GM12878 (cell line): Measurements from ENCODE around the gene SLAMF1. TPM values are rescaled to one million over a fixed set of nuclear protein-coding genes. Genes with fewer than 3 reads are reported as not detected.
A peak's percentile ranks its signal among the peaks of the same experiment; 100 is the strongest.

ENCODE experiments used
- ATAC-seq: fragments of 200-7000 bp; cut with Tn5 transposase; 3 replicates; pipeline ENCODE4 v1.9.1; 2020; ENCODE audit warnings: mild to moderate bottlenecking, moderate library complexity
- BruUV-seq: library from RNA; stranded (reverse); fragments of 400-500 nt; replicated peaks from 2 replicates; lab custom pipeline; 2021; lab: Mats Ljungman, UMichigan
- CTCF ChIA-PET: fragments of 300-600 bp; sonication (Branson Sonifier 250); formaldehyde crosslinking; extraction: SDS; loops from one replicate; lab custom pipeline; 2021; ENCODE audit warnings: inconsistent platforms; lab: Yijun Ruan, JAX
- POLR2A ChIA-PET: fragments of 350-600 bp; formaldehyde crosslinking; extraction: SDS; loops from one replicate; lab custom pipeline; 2021; ENCODE audit warnings: inconsistent platforms; lab: Charles Lee
- RAD21 ChIA-PET: fragments of 300-600 bp; sonication (Branson Sonifier 250); formaldehyde crosslinking; loops from one replicate; lab custom pipeline; 2023; ENCODE audit warnings: antibody characterized with exemption; ENCODE audit not compliant: unreplicated experiment; lab: Charles Lee
- SMC1A ChIA-PET: fragments of 300-600 bp; sonication (Branson Sonifier 250); formaldehyde crosslinking; loops from one replicate; lab custom pipeline; 2023; ENCODE audit not compliant: unreplicated experiment, uncharacterized antibody; lab: Charles Lee
- DNase-seq: peaks from one replicate; pipeline ENCODE4 v3.0.0-alpha.2; 2011; ENCODE audit warnings: low read depth, low spot score
- FAIRE-seq: peaks from 3 replicates; lab custom pipeline; 2011; peaks lifted over from hg19 to GRCh38; lab: Jason Lieb, UNC
- H2AFZ ChIP-seq: 2 replicates; pipeline ENCODE4 v1.6.0; 2011; ENCODE audit warnings: low read depth, low read length, control low read depth; ENCODE audit not compliant: control insufficient read depth
- H3K27ac ChIP-seq: 2 replicates; pipeline ENCODE4 v1.5.1; 2011; ENCODE audit warnings: control low read depth; ENCODE audit not compliant: control insufficient read depth, insufficient read depth
- H3K27me3 ChIP-seq, 2 experiments: replicated peaks in 1 of 2; 2 replicates each; pipeline versions ENCODE4 v1.6.0 to v1.6.1; 2011; ENCODE audit warnings: low read length in 1 of 2; ENCODE audit not compliant: control insufficient read depth in 2 of 2, insufficient read depth in 2 of 2
- H3K36me3 ChIP-seq, 2 experiments: 2 replicates each; pipeline ENCODE4 v1.5.1; 2011; ENCODE audit warnings: low read length in 1 of 2; ENCODE audit not compliant: control insufficient read depth in 2 of 2, insufficient read depth in 2 of 2
- H3K4me1 ChIP-seq: 2 replicates; pipeline ENCODE4 v1.6.1; 2011; ENCODE audit warnings: mild to moderate bottlenecking, low read length, moderate library complexity, mixed read lengths; ENCODE audit not compliant: control insufficient read depth, insufficient read depth
- H3K4me2 ChIP-seq: 2 replicates; pipeline ENCODE4 v1.6.0; 2011; ENCODE audit warnings: control low read depth; ENCODE audit not compliant: control insufficient read depth, insufficient read depth
- H3K4me3 ChIP-seq: fragments of 200-600 bp; sonication (generic); 2 replicates; pipeline ENCODE4 v1.5.1; 2016
- H3K79me2 ChIP-seq: 2 replicates; pipeline ENCODE4 v1.6.0; 2011; ENCODE audit warnings: low read length; ENCODE audit not compliant: control insufficient read depth, insufficient read depth
- H3K9ac ChIP-seq: 2 replicates; pipeline ENCODE4 v1.8.0; 2011; ENCODE audit warnings: low read length, control low read depth, mixed read lengths; ENCODE audit not compliant: control insufficient read depth, insufficient read depth
- H3K9me3 ChIP-seq: replicated peaks from 3 replicates; pipeline ENCODE4 v1.5.1; 2011; ENCODE audit warnings: mild to moderate bottlenecking, low read length; ENCODE audit not compliant: control insufficient read depth, insufficient read depth
- H4K20me1 ChIP-seq: 2 replicates; pipeline ENCODE4 v1.6.0; 2011; ENCODE audit not compliant: control insufficient read depth, insufficient read depth
- ETV6 ChIP-seq, 2 experiments: fragments of 450-650 bp in 1 of 2; IDR thresholded peaks in 1 of 2; conservative IDR thresholded peaks in 1 of 2; 2 replicates each; pipeline ENCODE4 v1.6.1; 2014; ENCODE audit warnings: antibody characterized with exemption in 1 of 2, borderline replicate concordance in 1 of 2, low read depth in 1 of 2, mild to moderate bottlenecking in 1 of 2, moderate library complexity in 1 of 2
- FOXM1 ChIP-seq: IDR thresholded peaks from 2 replicates; pipeline ENCODE4 v1.6.1; 2012; ENCODE audit warnings: low read depth, mild to moderate bottlenecking, inconsistent platforms, low read length, moderate library complexity
- MTA3 ChIP-seq: IDR thresholded peaks from 2 replicates; pipeline ENCODE4 v1.6.1; 2012; ENCODE audit warnings: low read length, inconsistent platforms, borderline replicate concordance
- NFIC ChIP-seq: IDR thresholded peaks from 2 replicates; pipeline ENCODE4 v1.6.1; 2012; ENCODE audit warnings: low read depth, mild to moderate bottlenecking, inconsistent platforms, low read length, moderate library complexity
- NR2C2 ChIP-seq: IDR thresholded peaks from 2 replicates; pipeline ENCODE4 v1.6.1; 2011; ENCODE audit warnings: borderline replicate concordance, low read depth; ENCODE audit not compliant: control insufficient read depth, insufficient read length
- PAX8 ChIP-seq: fragments of 450-650 bp; IDR thresholded peaks from 2 replicates; pipeline ENCODE4 v1.6.1; 2017; ENCODE audit warnings: mild to moderate bottlenecking, moderate library complexity
- POLR2A ChIP-seq: IDR thresholded peaks from 2 replicates; pipeline ENCODE4 v1.6.1; 2011; ENCODE audit warnings: low read depth, mild to moderate bottlenecking, low read length
- POLR2AphosphoS5 ChIP-seq: IDR thresholded peaks from 2 replicates; pipeline ENCODE4 v1.6.1; 2011; ENCODE audit warnings: mild to moderate bottlenecking, low read length, inconsistent platforms
- POU2F2 ChIP-seq: IDR thresholded peaks from 3 replicates; pipeline ENCODE4 v1.6.1; 2011; ENCODE audit warnings: low read depth, mild to moderate bottlenecking, low read length, borderline replicate concordance
- SRF ChIP-seq, 2 experiments: IDR thresholded peaks; 2 replicates each; pipeline ENCODE4 v1.6.1; 2011; ENCODE audit warnings: low read depth in 2 of 2, low read length in 2 of 2, mild to moderate bottlenecking in 1 of 2, moderate library complexity in 1 of 2
- STAT1 ChIP-seq: fragments of 450-650 bp; conservative IDR thresholded peaks from 2 replicates; pipeline ENCODE4 v1.6.1; 2014; ENCODE audit warnings: antibody characterized with exemption, mild to moderate bottlenecking
- YBX1 ChIP-seq: fragments of 450-650 bp; IDR thresholded peaks from 2 replicates; pipeline ENCODE4 v1.6.1; 2016; ENCODE audit warnings: antibody characterized with exemption
- ZNF207 ChIP-seq: fragments of 450-650 bp; IDR thresholded peaks from 2 replicates; pipeline ENCODE4 v1.6.1; 2014; ENCODE audit warnings: antibody characterized with exemption, mild to moderate bottlenecking, borderline replicate concordance
- ZNF274 ChIP-seq: IDR thresholded peaks from one replicate; pipeline ENCODE4 v1.8.0; 2011; ENCODE audit not compliant: insufficient read length, insufficient read depth
- ZNF384 ChIP-seq: IDR thresholded peaks from 2 replicates; pipeline ENCODE4 v1.6.1; 2012; ENCODE audit warnings: low read depth, mild to moderate bottlenecking, low read length, improper control_type of control experiment, borderline replicate concordance
- ZZZ3 ChIP-seq: IDR thresholded peaks from 2 replicates; pipeline ENCODE4 v1.6.1; 2011; ENCODE audit warnings: low read depth; ENCODE audit not compliant: control insufficient read depth, insufficient read length
- WGBS: methylation state at CpG from one replicate; pipeline ENCODE4 v1.1.6; 2016; ENCODE audit warnings: low lambda C conversion rate; ENCODE audit not compliant: insufficient replicate concordance, insufficient coverage; ENCODE audit errors: missing lambda C conversion rate; 5-methylcytosine and 5-hydroxymethylcytosine counted together
- in situ Hi-C: fragments of 300-500 bp; cut with MboI; formaldehyde crosslinking; loops from 9 replicates; pipeline ENCODE4 v1.14.3; 2018; ENCODE audit warnings: mixed read lengths
- intact Hi-C: fragments of 100-400 bp; cut with micrococcal nuclease; formaldehyde crosslinking; loops from one replicate; pipeline ENCODE4 v1.14.2; 2022; ENCODE audit not compliant: unreplicated experiment
- polyA plus RNA-seq, 11 experiments: library from polyadenylated mRNA; depleted of rRNA in 4 of 11; unstranded in 6 of 11; stranded (reverse) in 5 of 11; fragments of >200 nt; fragmentation: Nextera tagmentation in 4 of 11; fragmentation: Illumina TruSeq in 1 of 11; extraction: Ambion mirVana in 4 of 11; extraction: Trizol in 1 of 11; gene quantifications; 1 replicate in 1 of 11; 2 replicates in 10 of 11; pipeline versions ENCODE4 v1.2.1 to v1.2.3, GENCODE V29; 2011 to 2016; ENCODE audit warnings: inconsistent platforms in 2 of 11, missing spikeins in 2 of 11, low read depth in 1 of 11
- total RNA-seq, 4 experiments: library from RNA; depleted of rRNA in 3 of 4; stranded (reverse); fragments of >200 nt in 3 of 4; fragmentation: Illumina TruSeq in 1 of 4; extraction: Trizol in 1 of 4; gene quantifications; 2 replicates each; pipeline versions ENCODE4 v1.2.1 to v1.2.3, GENCODE V29; 2013 to 2021
- TF ChIP-seq, protein P1 (sequence below): IDR thresholded peaks from 2 replicates; pipeline ENCODE4 v1.6.1; 2012; ENCODE audit warnings: low read depth, low read length, improper control_type of control experiment
- TF ChIP-seq, protein P2 (sequence below): IDR thresholded peaks from 2 replicates; pipeline ENCODE4 v1.6.1; 2011; ENCODE audit warnings: borderline replicate concordance, low read depth, mild to moderate bottlenecking, moderate library complexity, mixed read lengths, low read length; ENCODE audit not compliant: insufficient read depth; ENCODE audit errors: extremely low read length
- TF ChIP-seq, protein P3 (sequence below): IDR thresholded peaks from 2 replicates; pipeline ENCODE4 v1.6.1; 2011; ENCODE audit warnings: low read depth, mild to moderate bottlenecking, low read length, moderate library complexity, borderline replicate concordance; ENCODE audit errors: extremely low read depth

Gene SLAMF1
- total and polyA plus RNA-seq, 10 of the 15 experiments (the other 5 are each of a cell fraction or from before 2014, with no cell fraction given) = 87.3 to 260 (median 131) TPM

DNA sequence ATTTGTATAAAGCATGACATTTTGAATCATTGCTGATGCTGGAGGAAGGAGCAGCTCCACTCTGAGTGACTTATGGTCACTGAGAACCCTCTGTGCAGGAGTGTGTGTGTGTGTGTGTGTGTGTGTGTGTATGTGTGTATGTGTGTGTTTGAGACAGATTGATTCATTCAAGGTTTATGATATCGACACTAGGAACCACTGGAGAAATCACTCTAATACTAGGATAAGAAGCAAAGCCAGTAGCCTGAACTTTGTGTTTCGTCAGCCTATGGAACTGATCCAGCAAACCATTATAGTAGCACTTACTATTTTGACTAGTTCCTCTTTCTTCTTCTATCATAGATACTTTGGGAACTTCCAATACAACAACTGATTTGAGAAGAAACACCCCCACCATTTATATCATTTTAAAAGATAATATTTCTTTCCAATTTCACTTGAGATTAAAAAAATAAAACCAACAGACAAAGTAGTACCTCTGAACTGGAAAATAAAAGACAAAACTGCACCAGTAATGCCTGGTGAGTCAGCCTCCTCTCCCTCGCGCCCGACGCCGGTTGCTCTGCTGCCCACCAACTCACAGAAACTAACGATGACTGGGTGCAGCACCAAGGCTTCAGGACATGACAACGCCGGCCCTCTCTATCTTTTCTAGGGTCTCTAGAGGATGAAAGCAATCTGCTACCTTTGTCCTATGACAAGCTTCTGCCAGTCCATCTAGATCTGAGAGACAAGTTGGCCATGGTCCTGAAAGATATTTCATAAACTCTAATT, 20.9 kb downstream of the SLAMF1 start (continued):
- TF ChIP-seq, protein P1, sequence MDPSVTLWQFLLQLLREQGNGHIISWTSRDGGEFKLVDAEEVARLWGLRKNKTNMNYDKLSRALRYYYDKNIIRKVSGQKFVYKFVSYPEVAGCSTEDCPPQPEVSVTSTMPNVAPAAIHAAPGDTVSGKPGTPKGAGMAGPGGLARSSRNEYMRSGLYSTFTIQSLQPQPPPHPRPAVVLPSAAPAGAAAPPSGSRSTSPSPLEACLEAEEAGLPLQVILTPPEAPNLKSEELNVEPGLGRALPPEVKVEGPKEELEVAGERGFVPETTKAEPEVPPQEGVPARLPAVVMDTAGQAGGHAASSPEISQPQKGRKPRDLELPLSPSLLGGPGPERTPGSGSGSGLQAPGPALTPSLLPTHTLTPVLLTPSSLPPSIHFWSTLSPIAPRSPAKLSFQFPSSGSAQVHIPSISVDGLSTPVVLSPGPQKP = no peak
- TF ChIP-seq, protein P2, sequence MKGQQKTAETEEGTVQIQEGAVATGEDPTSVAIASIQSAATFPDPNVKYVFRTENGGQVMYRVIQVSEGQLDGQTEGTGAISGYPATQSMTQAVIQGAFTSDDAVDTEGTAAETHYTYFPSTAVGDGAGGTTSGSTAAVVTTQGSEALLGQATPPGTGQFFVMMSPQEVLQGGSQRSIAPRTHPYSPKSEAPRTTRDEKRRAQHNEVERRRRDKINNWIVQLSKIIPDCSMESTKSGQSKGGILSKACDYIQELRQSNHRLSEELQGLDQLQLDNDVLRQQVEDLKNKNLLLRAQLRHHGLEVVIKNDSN = no peak
- TF ChIP-seq ZNF274 (no peak), MTA3 (peak; percentile 18; the same call in 1 of the 2 replicates), FOXM1 (peak; percentile 35; the same call in 1 of the 2 replicates)

DNA sequence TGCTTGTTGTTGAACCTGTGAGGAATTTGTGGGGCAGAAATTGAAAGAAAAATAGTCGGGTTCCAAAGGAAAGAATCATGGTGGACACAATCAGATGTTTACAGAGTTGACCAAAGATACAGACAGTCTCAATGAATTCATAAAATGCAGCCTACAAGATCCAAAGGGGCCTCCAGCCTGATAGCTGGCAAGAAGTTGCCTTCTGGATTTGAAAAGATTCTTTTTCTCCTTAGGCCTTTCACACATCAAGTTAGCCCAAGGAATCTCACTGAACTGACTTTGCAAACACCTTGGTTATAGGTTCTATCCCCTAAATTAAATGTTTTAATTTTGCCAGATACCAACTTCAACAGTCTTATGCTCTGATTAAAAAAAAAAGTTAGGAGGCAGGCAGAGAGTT, 21.5 kb downstream of the SLAMF1 start:
- FAIRE-seq (no peak), ATAC-seq (no peak), DNase-seq (no peak)
- H3K79me2 ChIP-seq = peaks cover 72% of the 10 kb centered on the region
- no peaks in the 10 kb centered on the region for H3K27me3 ChIP-seq
- H3K27ac ChIP-seq = peak overlapping the region; percentile 92
- ChIA-PET CTCF (interaction anchor here (1.5 to 2.8 kb wide), 4 partner anchors 16 to 85 kb away, joined by 4 to 14 read pairs (median 6); partner anchors contain the start of gene SLAMF1), POLR2A (interaction anchor here (0.7 to 6.0 kb wide), 6 partner anchors 10 to 116 kb away, joined by 4 to 68 read pairs (median 8); partner anchors contain the start of gene SLAMF1), SMC1A (interaction anchor here (1.1 to 17.6 kb wide), 10 partner anchors 12 to 195 kb away, joined by 3 to 259 read pairs (median 4); partner anchors contain the start of genes SLAMF1 and SLAMF7), RAD21 (interaction anchor here (0.5 to 15.7 kb wide), 6 partner anchors 15 to 102 kb away, joined by 3 to 194 read pairs (median 25); partner anchors contain the start of gene SLAMF1)
- no peaks in the 10 kb centered on the region for H4K20me1 ChIP-seq
- 0% methylated on average over 1 of the region's 1 CpG for WGBS
- intact Hi-C loops (no loop called here), in situ Hi-C loops (no loop called here)
- no peaks in the 10 kb centered on the region for H3K9me3 ChIP-seq
- peak overlapping the region; percentile 26; the same call in 1 of the 2 replicates for H3K4me3 ChIP-seq
- peaks cover 12 to 17% of the 10 kb centered on the region in 2 experiments for H3K36me3 ChIP-seq
- H2AFZ ChIP-seq = no peak overlapping the region
- peaks cover 82% of the 10 kb centered on the region for H3K4me1 ChIP-seq
- BruUV-seq = TSS peak; percentile 0
- peak overlapping the region; percentile 51 for H3K9ac ChIP-seq
- peak overlapping the region; percentile 66 for H3K4me2 ChIP-seq
- no peak for TF ChIP-seq NFIC
- peak; percentile 79 for TF ChIP-seq POLR2AphosphoS5
- TF ChIP-seq POLR2A = no peak; the same call in 1 of the 2 replicates
- TF ChIP-seq STAT1 = no peak
- no peak for TF ChIP-seq ETV6 (conservative IDR thresholded peaks at IDR 0.05 in 1 of 2, IDR thresholded peaks at IDR 0.05 in 1 of 2; ENCODE audit: borderline replicate concordance in 1 of 2, low read depth in 1 of 2)
- TF ChIP-seq POU2F2 = peak; percentile 8; the same call in 1 of the 3 replicates
- TF ChIP-seq PAX8 = no peak
- no peak for TF ChIP-seq SRF (IDR thresholded peaks at IDR 0.05; ENCODE audit: low read depth in 2 of 2, low read length in 2 of 2)
- no peak for TF ChIP-seq YBX1
- no peak for TF ChIP-seq ZNF384
- no peak for TF ChIP-seq NR2C2
- TF ChIP-seq ZNF207 = no peak
- TF ChIP-seq, protein P3, sequence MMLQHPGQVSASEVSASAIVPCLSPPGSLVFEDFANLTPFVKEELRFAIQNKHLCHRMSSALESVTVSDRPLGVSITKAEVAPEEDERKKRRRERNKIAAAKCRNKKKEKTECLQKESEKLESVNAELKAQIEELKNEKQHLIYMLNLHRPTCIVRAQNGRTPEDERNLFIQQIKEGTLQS = no peak
- no peak for TF ChIP-seq ZZZ3
